WTC11 (cell line): ENCODE measurements around the gene SPINK6. TPM values are rescaled to one million over a fixed set of nuclear protein-coding genes. Genes with fewer than 3 reads are reported as not detected.

Experiments used
- ATAC-seq: fragments of 200-7000 bp; cut with Tn5 transposase; 2 replicates; pipeline ENCODE4 v1.10.0; 2021; ENCODE audit warnings: mild to moderate bottlenecking, moderate library complexity
- CTCF ChIA-PET: fragments of 300-600 bp; sonication (Branson Sonifier 250); formaldehyde crosslinking; loops from one replicate; lab custom pipeline; 2021; ENCODE audit warnings: antibody characterized with exemption; lab: Charles Lee
- POLR2A ChIA-PET: fragments of 350-600 bp; sonication (Branson Sonifier 250); formaldehyde crosslinking; loops from one replicate; lab custom pipeline; 2021; ENCODE audit warnings: antibody characterized with exemption; lab: Charles Lee
- DNase-seq: peaks from one replicate; pipeline ENCODE4 v3.0.0; 2021; ENCODE audit warnings: low spot score
- H3K27ac Mint-ChIP-seq: 2 replicates; pipeline ENCODE4 v1.8.0; 2021; ENCODE audit warnings: mixed read lengths
- H3K27me3 Mint-ChIP-seq: 2 replicates; pipeline ENCODE4 v1.8.0; 2021; ENCODE audit warnings: low read depth, mild to moderate bottlenecking, moderate library complexity, mixed read lengths
- H3K36me3 Mint-ChIP-seq: 2 replicates; pipeline ENCODE4 v1.8.0; 2021; ENCODE audit warnings: mixed read lengths
- H3K4me1 Mint-ChIP-seq: 2 replicates; pipeline ENCODE4 v1.8.0; 2022; ENCODE audit warnings: mixed read lengths
- H3K4me3 Mint-ChIP-seq: 2 replicates; pipeline ENCODE4 v1.8.0; 2021; ENCODE audit warnings: mild to moderate bottlenecking, moderate library complexity, mixed read lengths
- H3K9me3 Mint-ChIP-seq: 2 replicates; pipeline ENCODE4 v1.8.0; 2021; ENCODE audit warnings: mixed read lengths
- CTCF ChIP-seq: fragments of 200-600 bp; IDR thresholded peaks from 2 replicates; pipeline ENCODE4 v1.8.0; 2022; ENCODE audit warnings: antibody characterized with exemption
- E2F1 ChIP-seq: sonication (generic); formaldehyde crosslinking; IDR thresholded peaks from 2 replicates; pipeline ENCODE4 v1.8.0; 2022; ENCODE audit warnings: mild to moderate bottlenecking, missing genetic modification reagents
- GRHL2 ChIP-seq: fragments of 250-450 bp; sonication (Bioruptor Pico); IDR thresholded peaks from 2 replicates; pipeline ENCODE4 v1.8.0; 2022; ENCODE audit warnings: mild to moderate bottlenecking, moderate library complexity; ENCODE audit not compliant: insufficient replicate concordance, severe bottlenecking
- MXD4 ChIP-seq: fragments of 250-450 bp; sonication (Bioruptor Pico); IDR thresholded peaks from 2 replicates; pipeline ENCODE4 v1.8.0; 2021; ENCODE audit warnings: mild to moderate bottlenecking, moderate library complexity, borderline replicate concordance
- NR2C2 ChIP-seq: sonication (generic); formaldehyde crosslinking; IDR thresholded peaks from 2 replicates; pipeline ENCODE4 v1.8.0; 2022; ENCODE audit warnings: mild to moderate bottlenecking, missing genetic modification reagents
- ZBTB21 ChIP-seq: sonication (generic); formaldehyde crosslinking; IDR thresholded peaks from 2 replicates; pipeline ENCODE4 v1.8.1; 2023; ENCODE audit warnings: mild to moderate bottlenecking, missing genetic modification reagents, borderline replicate concordance
- ZSCAN18 ChIP-seq: fragments of 250-450 bp; sonication (Bioruptor Pico); IDR thresholded peaks from 2 replicates; pipeline ENCODE4 v2.1.2; 2022; ENCODE audit warnings: mild to moderate bottlenecking, moderate library complexity
- total RNA-seq: library from RNA; stranded (reverse); gene quantifications from 3 replicates; pipeline ENCODE4 v1.2.3, GENCODE V29; 2021
- TF ChIP-seq, protein P1 (sequence below): sonication (generic); formaldehyde crosslinking; IDR thresholded peaks from 2 replicates; pipeline ENCODE4 v1.8.0; 2022; ENCODE audit warnings: mild to moderate bottlenecking, missing genetic modification reagents
- TF ChIP-seq, protein P2 (sequence below): fragments of 250-450 bp; sonication (Bioruptor Pico); IDR thresholded peaks from 2 replicates; pipeline ENCODE4 v1.9.0; 2021; ENCODE audit warnings: moderate library complexity, mild to moderate bottlenecking, inconsistent platforms, borderline replicate concordance
- TF ChIP-seq, protein P3 (sequence below): sonication (generic); formaldehyde crosslinking; IDR thresholded peaks from 2 replicates; pipeline ENCODE4 v1.8.0; 2022; ENCODE audit warnings: missing genetic modification reagents

Gene SPINK6
- total RNA-seq, 1 experiment from 2014 or later: not detected

DNA sequence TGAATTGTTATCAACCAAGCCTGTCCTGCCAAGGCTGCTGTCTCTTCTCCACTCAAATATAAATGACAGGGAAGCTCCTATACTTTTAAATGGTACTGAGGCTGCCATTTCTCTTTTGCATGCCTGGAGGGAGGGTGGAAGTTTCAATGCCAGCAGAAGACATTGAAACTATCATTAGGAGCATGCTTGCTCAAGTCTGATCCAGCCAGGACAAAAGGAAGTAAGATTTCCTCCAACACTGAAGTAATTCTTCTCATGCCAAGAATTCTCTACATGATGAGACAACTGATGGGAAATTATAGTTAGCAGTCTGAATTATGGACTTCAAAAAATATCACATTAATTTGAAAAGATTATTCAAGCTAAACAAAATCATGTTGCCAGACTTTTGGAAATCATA is 5.4 kb downstream of the SPINK6 start:
- CTCF ChIA-PET: interaction anchor here (1.6 kb wide), 1 partner anchor 90 kb away, joined by 5 read pairs; no protein-coding TSS in a partner anchor
- POLR2A ChIA-PET: no interaction called here

GRCh38 chr5:148209151-148209770 is 6.4 kb downstream of the SPINK6 start:
- H3K4me1 Mint-ChIP-seq: no peaks in the 10 kb centered on the region
- DNase-seq (no peak), ATAC-seq (no peak)
- H3K9me3 Mint-ChIP-seq: no peaks in the 10 kb centered on the region
- POLR2A ChIA-PET: no interaction called here
- no peak overlapping the region for H3K27ac Mint-ChIP-seq
- no peaks in the 10 kb centered on the region for H3K27me3 Mint-ChIP-seq
- CTCF ChIA-PET: interaction anchor here (0.6 to 1.6 kb wide), 2 partner anchors 13 to 89 kb away, joined by 3 to 5 read pairs; no protein-coding TSS in a partner anchor
- no peaks in the 10 kb centered on the region for H3K36me3 Mint-ChIP-seq
- TF ChIP-seq CTCF: no peak
- TF ChIP-seq MXD4: no peak
- TF ChIP-seq NR2C2 (CRISPR knock-in tag): no peak
- TF ChIP-seq GRHL2: no peak
- TF ChIP-seq, protein P1, sequence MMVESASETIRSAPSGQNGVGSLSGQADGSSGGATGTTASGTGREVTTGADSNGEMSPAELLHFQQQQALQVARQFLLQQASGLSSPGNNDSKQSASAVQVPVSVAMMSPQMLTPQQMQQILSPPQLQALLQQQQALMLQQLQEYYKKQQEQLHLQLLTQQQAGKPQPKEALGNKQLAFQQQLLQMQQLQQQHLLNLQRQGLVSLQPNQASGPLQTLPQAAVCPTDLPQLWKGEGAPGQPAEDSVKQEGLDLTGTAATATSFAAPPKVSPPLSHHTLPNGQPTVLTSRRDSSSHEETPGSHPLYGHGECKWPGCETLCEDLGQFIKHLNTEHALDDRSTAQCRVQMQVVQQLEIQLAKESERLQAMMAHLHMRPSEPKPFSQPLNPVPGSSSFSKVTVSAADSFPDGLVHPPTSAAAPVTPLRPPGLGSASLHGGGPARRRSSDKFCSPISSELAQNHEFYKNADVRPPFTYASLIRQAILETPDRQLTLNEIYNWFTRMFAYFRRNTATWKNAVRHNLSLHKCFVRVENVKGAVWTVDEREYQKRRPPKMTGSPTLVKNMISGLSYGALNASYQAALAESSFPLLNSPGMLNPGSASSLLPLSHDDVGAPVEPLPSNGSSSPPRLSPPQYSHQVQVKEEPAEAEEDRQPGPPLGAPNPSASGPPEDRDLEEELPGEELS (CRISPR knock-in tag): no peak
- TF ChIP-seq ZBTB21 (CRISPR knock-in tag): no peak
- no peak overlapping the region for H3K4me3 Mint-ChIP-seq

More for the DNA sequence above, 5.4 kb downstream of the SPINK6 start:
- Mint-ChIP-seq H3K4me1 (no peaks in the 10 kb centered on the region), H3K9me3 (no peaks in the 10 kb centered on the region), H3K27me3 (no peaks in the 10 kb centered on the region), H3K36me3 (no peaks in the 10 kb centered on the region), H3K27ac (no peak overlapping the region), H3K4me3 (no peak overlapping the region)
- no peak for TF ChIP-seq E2F1 (CRISPR knock-in tag)
- TF ChIP-seq, protein P2, sequence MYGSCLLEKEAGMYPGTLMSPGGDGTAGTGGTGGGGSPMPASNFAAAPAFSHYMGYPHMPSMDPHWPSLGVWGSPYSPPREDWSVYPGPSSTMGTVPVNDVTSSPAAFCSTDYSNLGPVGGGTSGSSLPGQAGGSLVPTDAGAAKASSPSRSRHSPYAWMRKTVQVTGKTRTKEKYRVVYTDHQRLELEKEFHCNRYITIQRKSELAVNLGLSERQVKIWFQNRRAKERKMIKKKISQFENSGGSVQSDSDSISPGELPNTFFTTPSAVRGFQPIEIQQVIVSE (CRISPR knock-in tag): no peak
- TF ChIP-seq, protein P3, sequence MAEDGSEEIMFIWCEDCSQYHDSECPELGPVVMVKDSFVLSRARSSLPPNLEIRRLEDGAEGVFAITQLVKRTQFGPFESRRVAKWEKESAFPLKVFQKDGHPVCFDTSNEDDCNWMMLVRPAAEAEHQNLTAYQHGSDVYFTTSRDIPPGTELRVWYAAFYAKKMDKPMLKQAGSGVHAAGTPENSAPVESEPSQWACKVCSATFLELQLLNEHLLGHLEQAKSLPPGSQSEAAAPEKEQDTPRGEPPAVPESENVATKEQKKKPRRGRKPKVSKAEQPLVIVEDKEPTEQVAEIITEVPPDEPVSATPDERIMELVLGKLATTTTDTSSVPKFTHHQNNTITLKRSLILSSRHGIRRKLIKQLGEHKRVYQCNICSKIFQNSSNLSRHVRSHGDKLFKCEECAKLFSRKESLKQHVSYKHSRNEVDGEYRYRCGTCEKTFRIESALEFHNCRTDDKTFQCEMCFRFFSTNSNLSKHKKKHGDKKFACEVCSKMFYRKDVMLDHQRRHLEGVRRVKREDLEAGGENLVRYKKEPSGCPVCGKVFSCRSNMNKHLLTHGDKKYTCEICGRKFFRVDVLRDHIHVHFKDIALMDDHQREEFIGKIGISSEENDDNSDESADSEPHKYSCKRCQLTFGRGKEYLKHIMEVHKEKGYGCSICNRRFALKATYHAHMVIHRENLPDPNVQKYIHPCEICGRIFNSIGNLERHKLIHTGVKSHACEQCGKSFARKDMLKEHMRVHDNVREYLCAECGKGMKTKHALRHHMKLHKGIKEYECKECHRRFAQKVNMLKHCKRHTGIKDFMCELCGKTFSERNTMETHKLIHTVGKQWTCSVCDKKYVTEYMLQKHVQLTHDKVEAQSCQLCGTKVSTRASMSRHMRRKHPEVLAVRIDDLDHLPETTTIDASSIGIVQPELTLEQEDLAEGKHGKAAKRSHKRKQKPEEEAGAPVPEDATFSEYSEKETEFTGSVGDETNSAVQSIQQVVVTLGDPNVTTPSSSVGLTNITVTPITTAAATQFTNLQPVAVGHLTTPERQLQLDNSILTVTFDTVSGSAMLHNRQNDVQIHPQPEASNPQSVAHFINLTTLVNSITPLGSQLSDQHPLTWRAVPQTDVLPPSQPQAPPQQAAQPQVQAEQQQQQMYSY (CRISPR knock-in tag): no peak
- TF ChIP-seq ZSCAN18 (CRISPR knock-in tag): no peak
- DNase-seq: no peak
- ATAC-seq: no peak
